ENCODE measurements around the gene FBXL3. TPM values are rescaled to one million over a fixed set of nuclear protein-coding genes. Genes with fewer than 3 reads are reported as not detected.

Gene FBXL3, protein sequence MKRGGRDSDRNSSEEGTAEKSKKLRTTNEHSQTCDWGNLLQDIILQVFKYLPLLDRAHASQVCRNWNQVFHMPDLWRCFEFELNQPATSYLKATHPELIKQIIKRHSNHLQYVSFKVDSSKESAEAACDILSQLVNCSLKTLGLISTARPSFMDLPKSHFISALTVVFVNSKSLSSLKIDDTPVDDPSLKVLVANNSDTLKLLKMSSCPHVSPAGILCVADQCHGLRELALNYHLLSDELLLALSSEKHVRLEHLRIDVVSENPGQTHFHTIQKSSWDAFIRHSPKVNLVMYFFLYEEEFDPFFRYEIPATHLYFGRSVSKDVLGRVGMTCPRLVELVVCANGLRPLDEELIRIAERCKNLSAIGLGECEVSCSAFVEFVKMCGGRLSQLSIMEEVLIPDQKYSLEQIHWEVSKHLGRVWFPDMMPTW
- total RNA-seq (2021) (20.3 and 22.0 TPM in 2 replicates), Bru-seq, nascent RNA (percentile 94 among the genes with signal in this experiment), BruChase-seq, experiment 1, labeled RNA remaining after a 2-hour chase (percentile 91 among the genes with signal in this experiment), BruChase-seq, experiment 2, labeled RNA remaining after a 6-hour chase (percentile 79 among the genes with signal in this experiment)
- long read RNA-seq, transcript FBXL3-201 (5 exons, 3,503 nt), result major isoform, 21 of 34 reads
- long read RNA-seq, partial matches to known transcripts, result 1 of 34 reads
- long read RNA-seq, other reads (novel, unspliced or antisense), result 11 of 34 reads

DNA sequence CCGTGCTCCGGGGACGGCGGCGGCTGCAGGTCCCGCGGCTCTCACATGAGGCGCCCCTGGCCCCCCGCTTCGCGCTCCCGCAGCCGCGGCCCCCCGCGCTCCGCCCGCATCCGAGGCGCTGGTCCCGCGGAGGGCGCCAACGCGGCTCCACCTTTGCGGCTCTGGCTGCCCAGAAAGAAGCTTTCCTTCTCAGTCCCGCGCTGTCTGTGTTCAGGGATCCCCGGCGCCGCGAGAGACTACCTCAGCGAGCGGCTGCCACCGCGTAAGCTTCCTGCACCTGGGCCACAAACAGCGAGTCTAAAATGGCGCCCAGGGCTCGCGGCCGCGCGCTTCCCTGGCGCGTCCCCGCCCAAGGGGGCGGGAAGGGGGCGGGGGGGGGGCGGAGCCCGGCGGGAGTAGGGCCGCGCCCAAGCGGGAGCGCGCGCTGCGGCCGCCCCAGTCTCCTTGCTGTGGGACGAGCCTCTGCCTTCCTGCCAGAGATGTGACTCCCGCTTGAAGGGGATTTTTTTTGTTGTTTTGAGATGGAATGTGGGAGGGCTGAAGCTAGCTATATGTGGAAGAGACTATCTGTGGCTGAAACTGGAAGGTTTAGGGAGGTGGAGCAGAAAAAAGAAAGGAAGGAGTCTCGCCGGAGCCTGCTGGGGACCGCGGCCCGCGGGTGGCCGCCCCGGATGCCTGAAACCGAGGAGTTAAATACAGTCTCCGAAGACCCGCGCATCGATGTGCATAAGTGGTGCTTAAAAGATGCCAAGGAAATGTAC lies at the start of gene FBXL3:
Gene FBXL3, minus strand, starts transcription at position 299 of the 761 bp plus-strand sequence. CDS start 5,299 bp downstream, outside the sequence.
- ChIA-PET POLR2A (ENCODE audit: unreplicated experiment) (interaction anchor here (0.6 to 0.8 kb wide), 4 partner anchors 26 to 1753 kb away, joined by 4 to 12 read pairs (median 4); partner anchors contain the start of gene CLN5), CTCF (no interaction called here)
- peak within 1 kb of the TSS; percentile 88 for H3K4me2 ChIP-seq
- H3K9me2 ChIP-seq (ENCODE audit: insufficient read depth), result no peaks in the 10 kb centered on the region
- H3K36me3 ChIP-seq (ENCODE audit: low read depth), result 0 out of 2 replicates have a peak, but pooled peaks cover 6% of the 10 kb centered on the region
- intact Hi-C loops (cut with micrococcal nuclease; ENCODE audit: unreplicated experiment), result loop anchor here (2.0 to 10.0 kb wide), 4 partner anchors 34 to 480 kb away; partner anchors contain the start of genes CLN5 and MYCBP2
- BruUV-seq (replicated peaks), result TSS peak; percentile 77
- no peaks in the 10 kb centered on the region for H3K27me3 ChIP-seq (ENCODE audit: insufficient read depth, low read depth)
- DNase-seq, result peak; percentile 75 to 78
- peak within 1 kb of the TSS; percentile 95 for H3K4me3 ChIP-seq
- peaks cover 45% of the 10 kb centered on the region for H3K4me1 ChIP-seq (replicated peaks; ENCODE audit: insufficient read depth)
- peaks cover 44% of the 10 kb centered on the region for H3K79me2 ChIP-seq (ENCODE audit: low read depth)
- peak within 1 kb of the TSS; percentile 89 for H3K27ac ChIP-seq
- H4K20me1 ChIP-seq (ENCODE audit: insufficient read depth), result peaks cover 40% of the 10 kb centered on the region
- no peak for TF ChIP-seq EZH2 (IDR thresholded peaks at IDR 0.05; ENCODE audit: low read depth)
- TF ChIP-seq, protein P1, sequence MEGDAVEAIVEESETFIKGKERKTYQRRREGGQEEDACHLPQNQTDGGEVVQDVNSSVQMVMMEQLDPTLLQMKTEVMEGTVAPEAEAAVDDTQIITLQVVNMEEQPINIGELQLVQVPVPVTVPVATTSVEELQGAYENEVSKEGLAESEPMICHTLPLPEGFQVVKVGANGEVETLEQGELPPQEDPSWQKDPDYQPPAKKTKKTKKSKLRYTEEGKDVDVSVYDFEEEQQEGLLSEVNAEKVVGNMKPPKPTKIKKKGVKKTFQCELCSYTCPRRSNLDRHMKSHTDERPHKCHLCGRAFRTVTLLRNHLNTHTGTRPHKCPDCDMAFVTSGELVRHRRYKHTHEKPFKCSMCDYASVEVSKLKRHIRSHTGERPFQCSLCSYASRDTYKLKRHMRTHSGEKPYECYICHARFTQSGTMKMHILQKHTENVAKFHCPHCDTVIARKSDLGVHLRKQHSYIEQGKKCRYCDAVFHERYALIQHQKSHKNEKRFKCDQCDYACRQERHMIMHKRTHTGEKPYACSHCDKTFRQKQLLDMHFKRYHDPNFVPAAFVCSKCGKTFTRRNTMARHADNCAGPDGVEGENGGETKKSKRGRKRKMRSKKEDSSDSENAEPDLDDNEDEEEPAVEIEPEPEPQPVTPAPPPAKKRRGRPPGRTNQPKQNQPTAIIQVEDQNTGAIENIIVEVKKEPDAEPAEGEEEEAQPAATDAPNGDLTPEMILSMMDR (conservative IDR thresholded peaks at IDR 0.05), result no peak
- peak within 1 kb of the TSS; percentile 84 for H2AFZ ChIP-seq
- peaks cover 8% of the 10 kb centered on the region; the same call in 1 of the 2 replicates for H3F3A ChIP-seq (ENCODE audit: insufficient read depth, low read depth)
- no peaks in the 10 kb centered on the region for H3K9me3 ChIP-seq (ENCODE audit: insufficient read depth, low read depth)

DNA sequence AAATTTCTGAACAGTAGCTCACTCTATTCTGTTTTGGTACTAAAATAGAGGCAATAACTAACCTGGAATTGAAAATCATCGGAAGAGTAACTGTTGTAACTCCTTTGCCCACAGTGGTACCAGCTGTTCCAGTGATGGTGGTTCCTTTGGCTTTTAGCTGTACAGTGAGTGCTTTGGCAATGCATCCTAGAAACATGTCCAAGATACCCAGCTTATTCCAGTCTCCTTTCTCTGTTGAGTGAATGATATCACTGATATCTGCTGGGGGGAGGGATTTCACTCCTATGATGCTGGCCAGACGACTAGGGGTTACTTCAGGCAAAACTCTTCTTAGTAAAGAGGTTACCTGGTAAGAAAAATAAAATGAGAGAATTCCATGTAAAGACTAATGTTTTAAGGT lies 40.6 kb upstream of the FBXL3 start:
- Histone ChIP-seq H3F3A (ENCODE audit: insufficient read depth, low read depth) (0 out of 2 replicates have a peak, but pooled peaks cover 3% of the 10 kb centered on the region), H3K27me3 (ENCODE audit: insufficient read depth, low read depth) (no peaks in the 10 kb centered on the region), H4K20me1 (ENCODE audit: insufficient read depth) (no peaks in the 10 kb centered on the region), H3K4me1 (replicated peaks; ENCODE audit: insufficient read depth) (no peaks in the 10 kb centered on the region), H3K79me2 (ENCODE audit: low read depth) (no peaks in the 10 kb centered on the region), H3K4me3 (no peak overlapping the region), H3K9me2 (ENCODE audit: insufficient read depth) (no peaks in the 10 kb centered on the region), H2AFZ (no peak overlapping the region), H3K36me3 (ENCODE audit: low read depth) (peaks cover 21% of the 10 kb centered on the region), H3K9me3 (ENCODE audit: insufficient read depth, low read depth) (no peaks in the 10 kb centered on the region), H3K4me2 (no peak overlapping the region), H3K27ac (no peak overlapping the region)
- no peak for DNase-seq
- CTCF ChIA-PET, result no interaction called here
- BruUV-seq (replicated peaks), result no TSS peak
- POLR2A ChIA-PET (ENCODE audit: unreplicated experiment), result no interaction called here
- TF ChIP-seq EZH2 (IDR thresholded peaks at IDR 0.05; ENCODE audit: low read depth), result no peak
- TF ChIP-seq, protein P1 (conservative IDR thresholded peaks at IDR 0.05), result no peak
- intact Hi-C loops (cut with micrococcal nuclease; ENCODE audit: unreplicated experiment), result no loop called here
